HG02870 (cell line): ENCODE results near the gene CHST9.
"Not testable (repeated sequence)": the region's sequence is repeated elsewhere in the genome, so short reads cannot be mapped to it uniquely, and the experiment has no call there.

Experiments used
- ATAC-seq: cut with Tn5 transposase; IDR thresholded peaks from one replicate; pipeline ENCODE4 v1.9.1; 2021; ENCODE audit warnings: mild to moderate bottlenecking, moderate library complexity; ENCODE audit not compliant: unreplicated experiment

CHST9 gene

DNA sequence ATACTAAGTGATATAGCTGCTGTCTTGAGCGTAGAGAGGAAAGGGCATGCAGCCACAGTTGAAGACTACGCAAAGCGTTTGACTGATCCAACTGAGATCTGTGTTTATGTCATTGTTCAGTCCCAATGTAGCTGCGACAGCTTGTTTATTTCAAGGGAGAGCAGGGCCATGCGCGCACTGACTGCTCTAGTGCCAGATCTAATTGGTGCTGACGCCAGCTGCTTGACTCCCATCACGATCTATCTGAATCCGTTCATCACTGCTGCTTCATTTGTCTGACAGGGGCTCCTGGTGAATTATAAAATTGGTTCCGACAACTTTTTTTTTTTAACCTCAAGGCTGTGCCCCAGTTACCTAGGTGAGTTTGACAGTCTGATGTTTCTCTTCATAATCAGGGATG is 75.7 kb downstream of the CHST9 start:
- no peak for ATAC-seq

DNA sequence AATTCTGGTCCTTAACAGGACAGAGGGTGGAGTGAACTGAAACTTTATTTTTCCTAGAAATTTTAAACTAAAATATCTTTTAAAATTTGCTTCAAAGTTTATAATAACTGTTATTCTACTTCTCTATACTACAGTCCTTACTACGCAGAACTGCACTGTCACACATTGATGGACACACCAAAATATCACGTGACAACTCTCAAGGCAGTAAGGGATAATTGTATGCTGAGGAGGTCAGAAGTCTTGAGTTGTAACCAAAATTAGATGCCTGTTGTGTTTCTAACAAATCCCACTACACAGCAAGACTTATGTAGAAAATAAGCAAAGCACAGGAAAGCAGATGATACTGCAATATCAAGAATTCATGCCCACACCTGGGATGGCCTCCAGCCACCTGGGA is 76.3 kb downstream of the CHST9 start:
- no peak for ATAC-seq

DNA sequence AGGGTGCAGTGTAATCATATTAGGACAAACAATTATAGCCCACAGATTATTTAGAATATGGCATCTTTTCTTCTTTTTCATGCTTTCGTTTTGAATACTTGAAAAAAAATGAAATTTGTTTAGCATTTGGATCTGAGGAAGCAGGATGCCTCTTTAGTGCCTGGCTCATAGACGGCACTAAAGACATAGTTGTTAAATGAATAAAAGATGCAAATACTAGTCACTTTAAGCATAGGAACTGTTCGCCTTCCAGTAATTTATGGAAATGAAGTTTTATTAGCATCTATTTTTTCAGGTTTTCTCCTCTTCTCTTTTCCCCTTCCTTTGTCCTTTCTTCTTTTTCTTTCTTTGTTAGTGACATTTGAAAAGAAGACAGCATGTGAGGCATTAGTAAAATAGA is 80.4 kb downstream of the CHST9 start:
- no peak for ATAC-seq

DNA sequence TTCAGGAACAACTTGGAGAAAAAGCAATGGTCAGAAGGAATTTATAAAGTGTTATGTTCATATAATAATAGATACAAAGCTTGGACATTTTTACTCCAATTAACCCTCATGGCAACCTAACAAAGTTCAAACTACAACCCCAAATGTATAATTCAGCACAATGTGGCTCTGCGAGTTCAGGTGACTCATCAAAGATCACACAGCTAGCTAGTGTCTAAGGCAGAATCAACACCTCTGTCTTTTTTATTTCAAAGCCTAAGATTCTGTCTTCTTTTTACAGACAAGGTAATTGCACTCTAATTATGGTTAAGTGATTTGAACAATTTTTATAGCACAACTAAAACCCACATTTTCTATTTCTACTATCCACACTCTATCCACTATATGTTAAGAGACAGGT is 90.5 kb downstream of the CHST9 start:
- no peak for ATAC-seq

DNA sequence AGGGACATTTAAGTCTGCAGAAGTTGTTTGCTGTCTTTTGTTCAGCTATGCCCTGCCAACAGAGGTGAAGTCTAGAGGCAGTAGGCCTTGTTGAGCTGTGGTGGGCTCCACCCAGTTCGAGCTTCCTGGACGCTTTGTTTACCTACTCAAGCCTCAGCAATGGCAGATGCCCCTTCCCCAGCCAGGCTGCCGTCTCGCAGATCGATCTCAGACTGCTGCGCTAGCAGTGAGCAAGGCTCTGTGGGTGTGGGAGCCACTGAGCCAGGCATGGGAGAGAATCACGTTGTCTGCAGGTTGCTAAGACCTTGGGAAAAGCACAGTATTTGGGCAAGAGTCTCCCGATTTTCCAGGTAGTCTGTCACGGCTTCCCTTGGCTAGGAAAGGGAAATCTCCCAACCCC is 91.8 kb downstream of the CHST9 start:
- ATAC-seq = not testable (repeated sequence)

DNA sequence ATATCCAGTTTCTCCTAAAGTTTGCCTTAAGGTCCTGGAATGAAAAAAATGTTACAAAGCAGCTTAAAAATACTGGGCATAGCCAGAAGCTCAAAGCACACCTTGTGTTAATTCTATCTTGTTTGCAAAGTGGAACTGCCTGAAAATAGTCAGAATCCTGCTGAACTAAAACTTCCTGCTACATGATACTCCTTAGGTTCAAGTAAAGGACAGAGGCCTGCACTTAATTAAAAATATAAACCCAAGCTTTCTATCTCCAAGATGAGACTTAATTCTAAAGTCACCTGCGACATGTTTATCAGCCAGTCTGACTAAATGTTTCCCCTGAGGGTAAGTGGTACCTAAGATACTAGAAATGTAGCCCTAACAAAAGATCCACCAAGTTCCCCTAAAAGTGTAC is 103.4 kb downstream of the CHST9 start:
- ATAC-seq = no peak

DNA sequence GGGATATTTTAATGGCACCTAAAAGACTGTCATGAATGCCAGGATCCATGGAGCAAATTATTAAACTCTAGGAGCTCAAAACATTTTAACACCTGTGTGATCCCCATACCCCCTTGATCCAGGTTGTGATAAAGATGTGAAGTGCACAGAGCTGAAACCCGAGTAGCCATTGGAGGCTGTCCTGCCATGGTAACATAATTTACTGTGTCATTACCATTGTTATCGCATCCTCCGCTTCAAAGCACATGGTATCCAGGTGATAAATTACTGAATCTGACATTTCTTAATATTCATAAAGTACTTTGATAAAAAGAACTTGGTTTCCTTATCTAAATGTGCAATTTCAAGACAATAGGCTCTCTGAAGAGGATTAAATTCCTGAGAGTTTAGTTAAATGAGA is 109.3 kb downstream of the CHST9 start:
- ATAC-seq = no peak

DNA sequence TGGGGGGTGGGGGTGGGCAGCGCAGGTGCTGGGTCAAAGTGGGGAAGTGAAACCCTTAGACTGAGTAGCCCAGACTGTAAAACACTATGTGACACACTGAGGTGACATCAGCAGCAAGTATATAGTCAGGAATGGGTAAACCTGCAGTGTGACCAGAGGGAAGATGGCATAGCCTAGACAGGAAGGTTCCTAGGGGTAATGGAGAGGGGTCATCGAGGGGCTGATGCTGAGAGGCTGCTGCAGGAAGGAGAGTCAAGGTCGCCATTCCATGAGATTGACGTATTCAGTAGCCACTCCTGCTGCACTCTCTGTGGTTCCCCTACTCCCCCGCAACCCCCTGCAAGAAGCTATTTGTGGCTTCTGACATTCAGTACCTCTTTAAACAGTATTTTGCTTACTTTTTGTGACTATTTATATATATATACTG is 111.7 kb downstream of the CHST9 start:
- ATAC-seq = peak; percentile 95

DNA sequence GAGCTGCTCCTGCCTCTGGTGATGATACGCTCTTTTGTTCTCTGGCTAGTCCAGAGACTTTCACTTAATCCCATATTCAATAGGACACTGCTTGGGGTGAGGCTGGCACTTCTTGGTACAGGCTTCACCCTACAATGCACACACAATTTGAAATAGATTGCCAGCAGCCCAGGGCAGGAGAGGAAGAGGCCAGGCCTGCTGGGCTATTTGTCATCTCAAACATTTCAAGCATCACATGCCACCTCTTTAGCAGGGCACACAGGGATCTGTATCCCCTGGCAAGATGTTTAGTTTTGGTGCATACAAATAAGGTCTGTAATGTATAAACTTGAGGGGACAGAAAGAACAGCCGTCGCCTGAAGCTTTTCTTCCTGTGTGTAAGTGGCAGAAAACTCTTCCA is 120.4 kb downstream of the CHST9 start:
- no peak for ATAC-seq

DNA sequence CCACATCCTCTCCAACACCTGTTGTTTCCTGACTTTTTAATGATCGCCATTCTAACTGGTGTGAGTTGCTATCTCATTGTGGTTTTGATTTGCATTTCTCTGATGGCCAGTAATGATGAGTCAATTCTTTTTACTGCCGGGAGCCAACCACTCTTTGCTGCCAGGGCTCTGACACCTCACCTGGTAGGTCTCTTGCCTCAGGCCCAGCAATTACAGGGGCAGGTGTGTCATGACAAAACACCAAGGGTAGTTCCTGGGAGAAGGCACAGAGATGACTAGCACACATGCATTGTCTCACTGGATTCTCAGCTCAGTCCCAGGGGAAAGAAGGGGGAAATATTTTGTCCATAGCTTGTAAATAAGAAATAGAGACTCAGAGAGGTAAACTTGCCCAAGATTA is 122.3 kb downstream of the CHST9 start:
- ATAC-seq = no peak

DNA sequence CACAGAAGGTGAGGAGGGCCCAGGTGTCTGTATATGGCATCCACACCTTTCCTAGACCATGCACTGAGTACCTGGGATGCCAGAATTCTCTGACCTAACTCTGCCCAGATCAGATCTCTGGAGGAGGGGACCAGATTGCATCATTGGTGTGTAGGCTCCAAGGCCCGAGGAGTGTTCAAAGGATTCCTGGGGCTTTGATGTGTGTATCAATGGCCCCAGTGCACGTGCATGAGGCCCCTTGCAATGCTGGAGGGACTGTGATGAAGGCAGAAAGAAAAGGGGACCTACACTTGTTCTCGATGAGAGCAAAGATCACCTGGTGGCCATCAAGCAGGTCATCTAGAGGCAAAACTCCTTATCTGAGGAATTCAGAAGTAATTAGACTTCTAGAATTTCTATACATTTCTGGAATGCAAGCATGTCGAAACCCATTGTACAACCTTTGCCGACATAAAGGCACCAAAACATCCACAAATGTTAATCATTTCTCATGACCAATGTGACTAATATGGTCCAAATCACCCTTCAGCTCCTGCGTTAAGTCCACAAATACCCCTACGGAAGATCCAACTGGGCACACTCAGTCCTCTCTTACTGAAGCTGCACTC is 123.5 kb downstream of the CHST9 start:
- ATAC-seq = no peak

DNA sequence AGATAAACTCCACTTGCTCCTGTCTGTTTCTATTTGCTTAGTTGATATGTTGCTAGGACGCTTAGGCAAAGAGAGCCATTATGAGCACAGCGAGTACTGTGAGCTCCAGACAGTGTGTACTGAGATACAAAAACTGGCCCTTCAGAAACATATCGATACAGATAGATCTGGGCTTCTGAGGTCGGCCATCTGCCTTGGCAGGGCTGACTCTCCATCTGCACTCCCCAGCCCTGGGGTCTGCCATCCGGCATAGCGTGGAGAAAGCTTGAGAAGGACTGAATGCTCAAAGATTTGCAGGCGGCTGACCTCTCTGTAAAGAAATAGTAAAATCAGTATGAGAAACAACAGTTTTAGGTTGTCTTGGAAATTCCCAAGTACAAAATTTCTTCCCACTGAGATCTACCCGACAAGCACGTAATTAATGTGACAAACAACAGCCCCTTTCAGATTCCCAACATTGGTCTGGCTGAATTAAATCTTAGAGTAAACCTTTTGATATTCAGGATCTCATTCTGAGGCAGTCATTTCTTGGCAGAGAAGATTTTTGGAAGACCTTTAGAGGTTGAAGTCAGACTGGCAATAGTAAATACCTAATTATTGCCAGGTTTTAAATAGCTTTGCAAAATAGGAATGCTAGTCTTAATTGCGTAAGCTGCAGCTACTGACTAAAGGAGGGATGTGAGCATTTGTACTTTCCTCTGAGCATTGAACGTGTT is 127.4 kb downstream of the CHST9 start:
- no peak for ATAC-seq

DNA sequence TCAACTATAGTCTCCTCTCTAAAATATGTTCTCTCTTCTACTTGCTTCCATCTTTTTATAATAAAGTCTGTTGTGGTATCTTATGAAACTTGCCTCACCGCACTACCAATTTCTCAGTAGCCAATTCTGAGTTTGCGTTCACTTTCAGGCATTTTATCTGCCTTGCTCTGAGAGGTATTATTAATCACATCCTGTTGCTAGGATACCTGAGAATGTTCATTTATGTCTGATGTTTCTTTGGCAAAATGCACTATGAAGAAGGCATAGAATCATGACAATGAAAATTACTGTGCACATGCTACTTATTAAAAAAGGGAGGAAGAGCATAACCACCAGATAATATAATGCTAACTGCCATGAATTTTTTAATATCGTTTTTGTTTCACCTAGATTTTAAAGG is 130.2 kb downstream of the CHST9 start:
- no peak for ATAC-seq

DNA sequence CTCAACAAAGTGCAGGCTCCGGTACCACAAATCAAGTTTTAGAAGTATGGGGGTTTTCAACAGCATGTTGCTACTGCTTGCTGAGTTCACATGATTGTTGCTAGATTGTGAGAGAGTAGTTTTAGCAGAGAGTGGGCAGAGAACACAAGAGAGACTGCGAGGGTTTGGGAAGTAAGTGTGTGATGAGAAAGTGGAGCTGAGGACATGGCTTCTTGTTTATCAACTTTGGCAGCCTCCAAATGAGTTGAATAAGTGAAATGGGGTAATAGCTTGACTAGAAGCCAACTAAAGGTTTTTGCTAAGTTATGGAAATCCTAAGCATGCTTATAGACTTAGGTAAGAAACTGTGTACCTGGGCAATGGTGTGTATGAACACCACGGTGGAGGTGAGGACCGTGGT is 135.1 kb downstream of the CHST9 start:
- no peak for ATAC-seq

DNA sequence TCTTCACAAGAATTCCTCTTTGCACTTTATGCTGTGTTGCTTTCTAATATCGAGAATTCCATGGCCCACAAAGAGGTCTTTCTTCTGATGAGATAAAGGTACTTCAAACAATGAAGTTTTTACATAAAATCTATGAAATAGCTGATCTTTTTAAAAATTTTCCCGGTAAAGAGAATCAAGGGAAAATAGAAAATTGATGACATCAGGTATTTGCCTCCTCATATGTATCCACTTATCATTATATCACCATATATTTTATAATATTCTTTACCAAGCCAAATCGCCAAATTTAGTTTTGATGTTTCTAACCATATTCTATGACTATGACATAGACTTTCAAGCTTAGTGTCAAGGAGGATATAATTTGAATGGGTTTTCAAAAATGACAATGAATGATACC is 139.8 kb downstream of the CHST9 start:
- ATAC-seq = no peak

DNA sequence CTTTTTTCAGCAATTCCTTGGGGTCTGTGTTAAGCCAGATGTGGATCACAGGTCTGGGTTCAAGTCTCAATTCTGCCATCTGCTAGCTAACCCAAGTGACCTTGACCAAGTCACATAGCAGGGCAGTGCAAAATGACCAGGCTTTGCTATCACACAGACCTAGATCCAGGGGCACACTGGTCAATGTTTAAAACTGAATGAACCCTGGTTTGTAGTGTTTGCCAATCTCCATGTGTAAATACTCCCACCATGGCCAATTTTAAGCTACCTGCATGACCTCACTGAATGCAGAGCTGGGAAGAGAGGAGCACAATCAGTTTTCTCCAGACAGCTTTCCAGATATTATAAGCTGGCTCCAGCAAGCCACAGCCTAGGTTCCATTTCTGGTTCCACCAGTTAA is 142.9 kb downstream of the CHST9 start:
- ATAC-seq = no peak

DNA sequence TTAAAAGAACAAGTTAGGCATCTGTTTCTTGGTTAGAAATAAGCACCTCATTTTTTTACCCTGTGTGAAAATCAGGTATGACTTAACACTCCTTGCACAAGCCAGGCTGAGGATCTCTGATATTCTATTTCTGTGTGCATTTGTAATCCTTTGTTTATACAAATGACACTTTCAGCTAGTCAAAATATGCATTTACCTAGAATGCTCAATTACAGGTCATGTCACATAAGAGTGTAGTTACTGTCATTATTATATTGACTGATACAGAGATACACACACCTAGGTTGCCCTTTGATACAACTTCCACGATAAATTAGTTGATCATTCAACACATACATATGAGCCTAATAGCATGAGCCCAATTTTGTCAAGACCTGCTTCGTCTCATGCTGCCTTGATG is 144.3 kb downstream of the CHST9 start:
- no peak for ATAC-seq

DNA sequence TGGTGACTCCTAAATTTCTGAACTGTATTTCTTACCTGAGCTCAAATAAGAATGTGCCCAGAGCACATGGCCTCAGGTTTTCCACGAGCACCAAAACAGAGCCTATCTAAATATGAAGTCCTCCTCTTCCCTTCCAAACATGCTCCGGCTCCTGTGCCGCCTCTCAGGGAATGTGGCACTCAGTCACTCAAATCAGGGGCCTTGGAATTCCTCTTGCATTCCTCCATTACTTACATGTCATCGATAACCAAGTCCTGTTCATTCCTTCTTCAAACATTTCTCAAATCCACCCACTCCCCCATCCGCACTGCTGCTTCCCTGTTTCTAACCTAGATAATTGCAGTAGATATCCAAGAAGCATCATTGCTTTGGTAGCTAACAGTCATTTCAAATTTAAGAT is 151.4 kb downstream of the CHST9 start:
- no peak for ATAC-seq

DNA sequence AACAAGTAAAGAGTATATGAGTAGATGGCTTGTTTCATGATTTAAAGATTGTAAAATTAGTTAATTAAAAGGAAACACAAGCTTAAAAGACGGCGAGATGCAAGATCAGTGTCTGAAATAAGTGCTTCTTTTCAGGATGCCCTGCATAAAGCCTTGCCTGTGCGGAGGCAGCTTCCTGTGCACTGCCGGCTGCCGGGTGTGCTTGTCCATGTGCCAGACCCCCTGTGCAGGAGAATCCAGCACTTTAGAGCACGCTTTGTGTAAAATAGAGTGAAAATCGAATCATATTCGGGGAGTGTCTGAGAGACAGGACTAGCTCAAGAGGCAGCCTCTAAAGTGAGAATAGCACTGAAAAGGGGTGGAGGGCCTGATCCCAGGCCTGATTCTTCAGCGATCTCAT is 154.7 kb downstream of the CHST9 start:
- ATAC-seq = no peak

DNA sequence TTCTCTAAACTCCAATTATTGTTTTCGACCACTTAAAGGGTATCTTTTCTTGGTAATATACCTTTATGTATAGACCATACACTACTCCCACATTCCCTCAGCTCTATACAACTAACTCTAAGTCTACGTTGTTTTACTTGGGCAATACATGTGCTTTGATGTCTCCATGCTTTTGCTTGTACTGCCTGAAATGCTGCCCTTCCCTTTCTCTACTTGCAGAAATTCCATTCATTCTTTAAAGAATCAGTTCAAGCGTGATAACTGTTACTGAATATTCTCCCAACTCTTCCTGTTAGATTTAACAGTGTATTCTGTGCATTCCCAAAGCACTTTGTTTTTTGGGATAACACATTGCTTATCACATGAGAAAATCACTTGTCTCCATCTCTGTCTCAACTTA is 162.6 kb downstream of the CHST9 start:
- ATAC-seq = no peak

DNA sequence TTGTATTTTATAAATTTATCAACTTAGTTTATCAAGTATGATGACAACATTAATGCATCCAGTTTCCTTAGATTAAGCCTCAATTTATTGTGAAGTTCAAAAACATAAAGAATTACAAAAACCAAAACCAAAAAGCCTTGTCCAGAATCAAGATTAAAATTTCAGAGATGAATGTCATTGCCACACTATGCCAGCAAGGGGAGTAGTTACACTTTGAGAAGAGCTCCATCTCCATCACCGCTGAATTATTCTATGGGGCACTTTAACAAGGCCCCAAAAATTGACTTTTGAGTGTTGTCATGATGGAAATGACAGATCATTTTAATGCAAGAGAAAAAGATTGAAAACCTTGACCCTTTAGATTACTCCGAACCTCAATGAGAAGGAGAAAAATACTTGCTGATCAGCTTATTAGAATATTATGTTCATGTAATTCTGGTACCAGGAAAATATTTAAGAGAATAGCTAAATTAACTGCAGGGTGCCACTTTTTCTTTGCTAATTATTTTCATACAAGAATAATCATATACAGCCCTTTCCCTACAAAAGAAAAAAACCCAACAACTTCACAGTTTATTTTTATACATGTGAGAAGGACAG is 167.1 kb downstream of the CHST9 start:
- no peak for ATAC-seq

DNA sequence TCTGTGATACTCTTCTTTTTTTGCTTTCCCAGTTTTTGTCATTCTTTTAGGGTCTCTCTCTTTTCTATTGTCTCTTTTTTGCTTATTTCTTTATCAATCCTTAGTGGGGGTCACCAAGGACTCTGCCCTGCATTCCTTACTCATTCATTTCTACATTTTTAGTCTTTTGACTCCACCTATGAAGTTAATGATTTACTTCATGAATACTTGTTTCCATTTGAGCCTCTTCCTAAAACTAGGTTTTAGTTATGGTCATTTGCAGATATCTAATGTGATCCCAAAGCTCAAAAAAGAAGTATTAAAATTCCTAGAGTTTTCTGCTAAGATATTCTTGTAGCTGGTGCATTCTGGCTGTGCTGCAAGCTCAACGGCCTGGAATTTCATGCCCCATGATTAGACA is 170.3 kb downstream of the CHST9 start:
- no peak for ATAC-seq

DNA sequence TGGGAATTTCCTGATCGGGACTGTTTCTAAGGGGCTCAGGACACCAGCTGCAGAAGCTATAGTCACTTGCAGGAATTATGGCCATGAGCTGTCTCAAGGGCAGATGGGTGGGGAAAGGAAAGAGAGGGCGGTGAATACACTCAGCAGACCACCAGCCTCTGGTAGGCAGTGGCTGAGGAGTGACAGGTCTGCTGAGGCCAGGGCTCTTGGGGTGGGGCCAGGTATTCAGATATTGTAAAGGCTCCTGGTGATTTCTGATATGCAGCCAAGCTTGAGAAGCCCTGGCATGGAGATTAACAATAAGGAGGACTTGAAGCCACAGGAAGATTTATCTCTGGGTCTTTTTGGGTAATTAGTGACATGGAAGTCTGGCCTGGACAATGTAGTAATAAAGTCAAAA is 174.3 kb downstream of the CHST9 start:
- no peak for ATAC-seq
